BE2C (cell line): ENCODE measurements around the gene DKC1. TPM values are rescaled to one million over a fixed set of nuclear protein-coding genes. Genes with fewer than 3 reads are reported as not detected.

Experiments
- DNase-seq: peaks from one replicate; pipeline ENCODE4 v3.0.0-alpha.2; 2020
- H3K27me3 ChIP-seq: fragments of 250-450 bp; sonication (Bioruptor Pico); 2 replicates; pipeline ENCODE4 v1.5.1; 2020; ENCODE audit warnings: mild to moderate bottlenecking
- H3K36me3 ChIP-seq: fragments of 250-450 bp; sonication (Bioruptor Pico); 2 replicates; pipeline ENCODE4 v1.5.1; 2020; ENCODE audit warnings: mild to moderate bottlenecking
- H3K4me1 ChIP-seq: fragments of 250-450 bp; sonication (Bioruptor Pico); 2 replicates; pipeline ENCODE4 v1.5.1; 2020
- H3K4me3 ChIP-seq: 2 replicates; pipeline ENCODE4 v1.5.1; 2011; ENCODE audit warnings: low read depth, low read length
- H3K9me3 ChIP-seq: fragments of 250-450 bp; sonication (Bioruptor Pico); 2 replicates; pipeline ENCODE4 v1.5.1; 2020
- polyA plus RNA-seq: library from polyadenylated mRNA; unstranded; fragments of >200 nt; gene quantifications from one replicate; pipeline ENCODE4 v1.2.1, GENCODE V29; 2012; ENCODE audit warnings: low read depth, missing spikeins; ENCODE audit not compliant: insufficient read length, insufficient read depth
- TF ChIP-seq, protein P1 (sequence below): IDR thresholded peaks from 2 replicates; pipeline ENCODE4 v1.5.1; 2012; ENCODE audit warnings: mild to moderate bottlenecking, low read depth, low read length

Gene DKC1
- 134 TPM for polyA plus RNA-seq

DNA sequence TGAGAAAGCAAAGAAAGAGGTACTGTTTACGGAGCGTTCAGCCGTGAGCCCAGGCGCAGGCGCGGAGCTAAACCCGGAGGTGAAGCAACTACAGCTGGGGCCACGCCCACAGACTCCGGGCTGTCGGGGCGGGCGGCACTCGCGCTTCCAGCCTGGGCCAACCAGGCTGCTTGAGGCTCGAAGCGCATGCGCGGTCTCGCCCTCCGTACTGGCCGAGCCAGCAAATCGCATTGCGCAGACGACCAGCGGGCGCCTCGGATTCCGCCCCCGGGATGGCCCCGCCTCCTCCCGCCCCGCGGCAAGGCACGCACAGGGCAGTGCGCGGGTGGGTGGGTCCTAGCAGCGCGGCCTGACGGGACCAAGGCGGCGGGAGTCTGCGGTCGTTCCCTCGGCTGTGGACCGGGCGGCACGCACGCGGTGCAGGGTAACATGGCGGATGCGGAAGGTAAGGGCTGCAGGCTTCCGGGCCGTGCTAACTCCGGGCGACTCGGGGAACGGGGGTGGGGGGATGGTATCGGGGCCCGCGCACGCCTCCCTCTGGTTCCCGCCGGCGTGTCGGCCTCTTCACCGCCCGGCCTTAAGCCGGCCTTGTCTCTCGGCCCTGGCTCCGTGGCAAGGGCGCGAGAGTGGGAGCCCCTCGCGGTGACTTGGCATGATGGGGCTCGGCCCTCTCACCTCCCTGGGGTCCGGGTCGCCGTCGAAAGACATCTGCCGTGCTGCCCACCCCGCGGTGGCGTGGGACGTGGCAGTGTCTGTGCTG is at the start of gene DKC1:
Gene DKC1, plus strand, starts transcription at position 328 of the 760 bp plus-strand sequence. Its CDS starts 102 bp downstream, at position 430.
- Histone ChIP-seq H3K4me3 (peak within 1 kb of the TSS; percentile 76), H3K27me3 (no peaks in the 10 kb centered on the region), H3K4me1 (peaks cover 6% of the 10 kb centered on the region; the same call in 1 of the 2 replicates), H3K36me3 (peaks cover 40% of the 10 kb centered on the region), H3K9me3 (no peaks in the 10 kb centered on the region)
- peak; percentile 97 for DNase-seq
- TF ChIP-seq, protein P1, sequence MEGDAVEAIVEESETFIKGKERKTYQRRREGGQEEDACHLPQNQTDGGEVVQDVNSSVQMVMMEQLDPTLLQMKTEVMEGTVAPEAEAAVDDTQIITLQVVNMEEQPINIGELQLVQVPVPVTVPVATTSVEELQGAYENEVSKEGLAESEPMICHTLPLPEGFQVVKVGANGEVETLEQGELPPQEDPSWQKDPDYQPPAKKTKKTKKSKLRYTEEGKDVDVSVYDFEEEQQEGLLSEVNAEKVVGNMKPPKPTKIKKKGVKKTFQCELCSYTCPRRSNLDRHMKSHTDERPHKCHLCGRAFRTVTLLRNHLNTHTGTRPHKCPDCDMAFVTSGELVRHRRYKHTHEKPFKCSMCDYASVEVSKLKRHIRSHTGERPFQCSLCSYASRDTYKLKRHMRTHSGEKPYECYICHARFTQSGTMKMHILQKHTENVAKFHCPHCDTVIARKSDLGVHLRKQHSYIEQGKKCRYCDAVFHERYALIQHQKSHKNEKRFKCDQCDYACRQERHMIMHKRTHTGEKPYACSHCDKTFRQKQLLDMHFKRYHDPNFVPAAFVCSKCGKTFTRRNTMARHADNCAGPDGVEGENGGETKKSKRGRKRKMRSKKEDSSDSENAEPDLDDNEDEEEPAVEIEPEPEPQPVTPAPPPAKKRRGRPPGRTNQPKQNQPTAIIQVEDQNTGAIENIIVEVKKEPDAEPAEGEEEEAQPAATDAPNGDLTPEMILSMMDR: no peak

DNA sequence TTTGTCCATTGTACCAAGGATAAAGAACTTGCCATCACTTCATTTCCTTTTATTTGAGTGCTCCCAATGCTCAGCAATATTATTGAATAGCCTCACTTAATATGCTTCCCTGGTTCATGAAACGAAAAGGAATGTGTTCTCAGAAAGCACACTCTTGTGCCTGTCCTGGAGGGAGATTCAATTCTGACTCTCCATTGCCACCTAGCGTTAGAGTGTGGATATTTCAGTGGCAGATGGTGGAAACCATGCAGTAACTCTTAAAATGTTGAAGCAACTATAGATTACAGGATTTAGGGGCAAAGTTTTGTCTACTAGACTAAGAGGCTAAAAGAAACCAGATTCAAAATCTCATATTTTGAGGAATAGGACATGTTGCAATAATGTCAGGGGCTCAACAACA is 47.7 kb upstream of the DKC1 start:
- Histone ChIP-seq H3K27me3 (no peaks in the 10 kb centered on the region), H3K9me3 (no peaks in the 10 kb centered on the region), H3K4me3 (no peak overlapping the region), H3K4me1 (no peaks in the 10 kb centered on the region), H3K36me3 (no peaks in the 10 kb centered on the region)
- DNase-seq: peak; percentile 27
- TF ChIP-seq, protein P1: peak; percentile 70

DNA sequence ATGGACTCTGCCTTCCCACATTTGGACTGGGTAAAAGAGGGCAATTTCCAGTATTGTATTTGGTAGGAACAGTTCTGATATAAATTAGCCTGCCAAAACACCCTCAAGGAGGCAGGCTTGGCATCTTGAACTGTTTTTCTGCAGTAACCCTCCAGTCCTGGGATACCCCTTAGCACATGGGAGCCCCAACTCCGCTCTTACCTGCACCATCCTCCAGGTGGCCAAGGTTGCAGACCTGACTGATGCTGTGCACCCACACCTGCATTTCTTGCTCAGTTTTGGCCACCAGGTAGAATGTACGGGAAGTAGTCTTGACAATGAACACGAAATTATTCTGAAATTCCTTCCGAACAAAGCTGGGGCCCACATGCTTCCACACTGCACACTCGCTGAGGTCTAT is 46.8 kb upstream of the DKC1 start:
- H3K4me1 ChIP-seq: no peaks in the 10 kb centered on the region
- no peak overlapping the region for H3K4me3 ChIP-seq
- H3K9me3 ChIP-seq: no peaks in the 10 kb centered on the region
- H3K36me3 ChIP-seq: no peaks in the 10 kb centered on the region
- H3K27me3 ChIP-seq: no peaks in the 10 kb centered on the region
- TF ChIP-seq, protein P1: no peak
- DNase-seq: no peak

DNA sequence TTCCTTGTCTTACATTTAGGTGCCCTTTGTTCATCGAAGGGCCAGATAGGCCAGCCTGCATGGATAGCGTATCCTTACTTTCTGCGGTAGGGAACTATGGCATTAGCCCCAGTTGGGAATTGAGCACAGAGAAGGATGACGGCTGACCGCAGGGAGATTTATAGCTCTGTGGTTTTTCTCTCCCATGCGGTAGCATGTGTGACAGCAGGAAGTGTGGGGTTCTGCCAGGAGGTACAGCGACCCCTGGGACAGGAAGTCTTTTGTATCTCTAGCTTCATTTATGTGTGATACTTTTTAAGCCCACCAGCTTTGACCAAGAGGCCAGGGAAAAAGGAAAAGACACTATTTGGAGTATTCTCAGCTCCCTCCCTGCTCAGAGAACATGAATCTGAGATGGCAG is 44.8 kb upstream of the DKC1 start:
- no peak overlapping the region for H3K4me3 ChIP-seq
- TF ChIP-seq, protein P1: no peak

DNA sequence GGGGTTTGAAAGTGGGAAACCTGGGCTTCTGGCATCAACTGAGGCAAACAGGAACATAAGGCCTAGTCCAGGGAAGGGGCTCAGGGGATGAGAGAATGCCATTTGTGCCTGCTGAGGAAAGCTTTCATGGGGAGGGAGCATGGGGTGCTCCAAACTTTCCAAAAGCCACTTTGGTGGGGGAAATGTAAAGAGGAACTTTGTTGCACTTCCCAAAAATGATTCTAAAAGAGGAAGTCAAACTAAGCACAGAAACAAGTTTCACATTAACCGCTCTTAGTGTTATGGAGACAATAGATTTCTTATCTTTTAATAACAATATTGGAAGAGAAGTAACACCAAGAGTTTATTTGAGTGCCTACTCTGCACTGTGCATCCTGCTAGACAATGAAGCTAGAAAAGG is 44.0 kb upstream of the DKC1 start:
- Histone ChIP-seq H3K4me1 (no peaks in the 10 kb centered on the region), H3K36me3 (no peaks in the 10 kb centered on the region), H3K9me3 (no peaks in the 10 kb centered on the region), H3K27me3 (no peaks in the 10 kb centered on the region), H3K4me3 (no peak overlapping the region)
- TF ChIP-seq, protein P1: no peak
- DNase-seq: no peak

More for the DNA sequence above, 44.8 kb upstream of the DKC1 start:
- Histone ChIP-seq H3K9me3 (no peaks in the 10 kb centered on the region), H3K4me1 (no peaks in the 10 kb centered on the region), H3K36me3 (no peaks in the 10 kb centered on the region), H3K27me3 (no peaks in the 10 kb centered on the region)
- DNase-seq: peak; percentile 7

DNA sequence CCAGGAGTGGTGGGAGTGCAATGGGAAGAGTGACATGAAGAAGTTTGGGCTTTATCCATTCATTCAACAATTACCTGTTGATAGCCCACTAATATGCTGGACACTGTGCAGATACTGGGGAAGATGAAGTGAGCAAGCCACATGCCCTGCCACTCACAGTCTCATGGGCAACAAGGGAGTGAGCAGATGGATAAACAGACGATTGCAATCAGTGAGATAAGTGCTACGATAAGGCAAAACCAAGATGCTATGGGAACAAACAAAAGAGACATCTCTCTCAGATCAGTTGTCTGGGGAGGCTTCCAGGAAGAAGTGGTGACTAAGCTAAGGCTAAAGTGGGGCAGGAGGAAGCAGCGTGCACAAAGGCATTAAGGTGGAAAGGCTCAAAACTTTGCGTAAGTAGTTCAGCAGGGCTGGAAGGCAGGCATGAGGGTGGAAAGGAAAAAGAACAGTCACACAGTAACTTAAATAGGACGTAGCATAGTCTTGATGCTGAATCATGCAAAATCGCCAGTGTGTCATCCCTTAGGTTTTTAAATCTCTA is 43.5 kb upstream of the DKC1 start:
- TF ChIP-seq, protein P1: no peak
- no peak for DNase-seq
- H3K9me3 ChIP-seq: no peaks in the 10 kb centered on the region
- no peaks in the 10 kb centered on the region for H3K27me3 ChIP-seq
- no peaks in the 10 kb centered on the region for H3K36me3 ChIP-seq
- no peak overlapping the region for H3K4me3 ChIP-seq
- H3K4me1 ChIP-seq: no peaks in the 10 kb centered on the region
